Measurements from ENCODE around the gene L3MBTL4. TPM values are rescaled to one million over a fixed set of nuclear protein-coding genes. Genes with fewer than 3 reads are reported as not detected.

Gene L3MBTL4
- polyA plus RNA-seq, 3 donors from 2014 or later, result 3.9 to 6.7 (median 4.1) TPM

- Mint-ChIP-seq H3K36me3 (peaks cover 0 to 8% (median 6%) of the 10 kb centered on the region in 3 donors), H3K4me1 (peaks cover 6 to 7% of the 10 kb centered on the region in 2 donors), H3K4me3 (no peak overlapping the region), H3K27ac (peak overlapping the region in 1 of 6 donors; percentile 59), H3K27me3 (ENCODE audit: low read depth in 3 of 3) (peaks cover 0 to 1% (median 0%) of the 10 kb centered on the region in 3 donors), H3K9me3 (no peaks in the 10 kb centered on the region)
- no peak for DNase-seq
Measured at GRCh38 chr18:5975111-5976002, 439.4 kb downstream of the L3MBTL4 start.

- Mint-ChIP-seq H3K27ac (no peak overlapping the region), H3K4me1 (peaks cover 2 to 7% of the 10 kb centered on the region in 2 donors), H3K36me3 (peaks cover 0 to 8% (median 6%) of the 10 kb centered on the region in 3 donors), H3K4me3 (no peak overlapping the region), H3K27me3 (ENCODE audit: low read depth in 3 of 3) (peaks cover 0 to 1% (median 0%) of the 10 kb centered on the region in 3 donors), H3K9me3 (no peaks in the 10 kb centered on the region)
- no peak for DNase-seq
Measured at GRCh38 chr18:5974696-5975095, 440.0 kb downstream of the L3MBTL4 start.

- Mint-ChIP-seq H3K36me3 (peaks cover 0 to 8% (median 6%) of the 10 kb centered on the region in 3 donors), H3K4me1 (peaks cover 2 to 7% of the 10 kb centered on the region in 2 donors), H3K9me3 (no peaks in the 10 kb centered on the region), H3K4me3 (no peak overlapping the region), H3K27ac (no peak overlapping the region), H3K27me3 (ENCODE audit: low read depth in 3 of 3) (peaks cover 0 to 1% (median 0%) of the 10 kb centered on the region in 3 donors)
- no peak for DNase-seq
Measured at GRCh38 chr18:5973099-5973498, 441.6 kb downstream of the L3MBTL4 start.

- no peaks in the 10 kb centered on the region for H3K9me3 Mint-ChIP-seq
Measured at GRCh38 chr18:5972298-5972697, 442.4 kb downstream of the L3MBTL4 start.

GRCh38 chr18:5969989-5970403 is 444.7 kb downstream of the L3MBTL4 start:
- Mint-ChIP-seq H3K36me3 (peaks cover 0 to 8% (median 0%) of the 10 kb centered on the region in 3 donors), H3K9me3 (no peaks in the 10 kb centered on the region), H3K4me3 (no peak overlapping the region), H3K27me3 (ENCODE audit: low read depth in 3 of 3) (no peaks in the 10 kb centered on the region), H3K4me1 (no peaks in the 10 kb centered on the region), H3K27ac (no peak overlapping the region)
- DNase-seq, result no peak

More at GRCh38 chr18:5972298-5972697, 442.4 kb downstream of the L3MBTL4 start:
- Mint-ChIP-seq H3K36me3 (peaks cover 0 to 8% (median 6%) of the 10 kb centered on the region in 3 donors), H3K27ac (no peak overlapping the region), H3K27me3 (ENCODE audit: low read depth in 3 of 3) (peaks cover 0 to 1% (median 0%) of the 10 kb centered on the region in 3 donors), H3K4me1 (peaks cover 2 to 7% of the 10 kb centered on the region in 2 donors), H3K4me3 (no peak overlapping the region)
- DNase-seq, result no peak

- Mint-ChIP-seq H3K27ac (no peak overlapping the region), H3K36me3 (peaks cover 0 to 8% (median 0%) of the 10 kb centered on the region in 3 donors), H3K4me3 (no peak overlapping the region), H3K9me3 (no peaks in the 10 kb centered on the region), H3K27me3 (ENCODE audit: low read depth in 3 of 3) (no peaks in the 10 kb centered on the region), H3K4me1 (no peaks in the 10 kb centered on the region)
- no peak for DNase-seq
Measured at GRCh38 chr18:5969355-5969988, 445.2 kb downstream of the L3MBTL4 start.

- H3K27ac Mint-ChIP-seq, result peak overlapping the region in 1 of 6 donors; percentile 17
- H3K27me3 Mint-ChIP-seq (ENCODE audit: low read depth in 3 of 3), result no peaks in the 10 kb centered on the region
- H3K9me3 Mint-ChIP-seq, result no peaks in the 10 kb centered on the region
- H3K4me3 Mint-ChIP-seq, result no peak overlapping the region
- DNase-seq, result no peak
- H3K4me1 Mint-ChIP-seq, result no peaks in the 10 kb centered on the region
- peaks cover 0 to 4% (median 0%) of the 10 kb centered on the region in 3 donors for H3K36me3 Mint-ChIP-seq
Measured at GRCh38 chr18:5967666-5968065, 447.0 kb downstream of the L3MBTL4 start.

GRCh38 chr18:5967007-5967406 is 447.7 kb downstream of the L3MBTL4 start:
- DNase-seq, result no peak
- Mint-ChIP-seq H3K27me3 (ENCODE audit: low read depth in 3 of 3) (no peaks in the 10 kb centered on the region), H3K27ac (no peak overlapping the region), H3K4me3 (no peak overlapping the region), H3K9me3 (no peaks in the 10 kb centered on the region), H3K36me3 (peaks cover 0 to 4% (median 4%) of the 10 kb centered on the region in 3 donors), H3K4me1 (no peaks in the 10 kb centered on the region)

GRCh38 chr18:5966514-5966913 is 448.2 kb downstream of the L3MBTL4 start:
- Mint-ChIP-seq H3K4me1 (no peaks in the 10 kb centered on the region), H3K27ac (no peak overlapping the region), H3K27me3 (ENCODE audit: low read depth in 3 of 3) (no peaks in the 10 kb centered on the region), H3K36me3 (peaks cover 0 to 7% (median 4%) of the 10 kb centered on the region in 3 donors), H3K4me3 (no peak overlapping the region), H3K9me3 (no peaks in the 10 kb centered on the region)
- DNase-seq, result no peak

- Mint-ChIP-seq H3K36me3 (peaks cover 0 to 7% (median 0%) of the 10 kb centered on the region in 3 donors), H3K9me3 (no peaks in the 10 kb centered on the region), H3K27me3 (ENCODE audit: low read depth in 3 of 3) (peaks cover 0 to 2% (median 0%) of the 10 kb centered on the region in 3 donors), H3K4me3 (no peak overlapping the region), H3K27ac (no peak overlapping the region), H3K4me1 (no peaks in the 10 kb centered on the region)
- DNase-seq, result no peak
Measured at GRCh38 chr18:5964996-5965395, 449.7 kb downstream of the L3MBTL4 start.

GRCh38 chr18:5964596-5964995 is 450.1 kb downstream of the L3MBTL4 start:
- no peak overlapping the region for H3K4me3 Mint-ChIP-seq
- H3K4me1 Mint-ChIP-seq, result no peaks in the 10 kb centered on the region
- H3K27ac Mint-ChIP-seq, result peak overlapping the region in 1 of 6 donors; percentile 8
- DNase-seq, result no peak
- no peaks in the 10 kb centered on the region for H3K9me3 Mint-ChIP-seq
- H3K27me3 Mint-ChIP-seq (ENCODE audit: low read depth in 3 of 3), result peaks cover 0 to 2% (median 0%) of the 10 kb centered on the region in 3 donors
- H3K36me3 Mint-ChIP-seq, result peaks cover 0 to 7% (median 0%) of the 10 kb centered on the region in 3 donors

GRCh38 chr18:5964108-5964507 is 450.6 kb downstream of the L3MBTL4 start:
- Mint-ChIP-seq H3K27ac (no peak overlapping the region), H3K36me3 (peaks cover 0 to 7% (median 0%) of the 10 kb centered on the region in 3 donors)

GRCh38 chr18:5963267-5963666 is 451.4 kb downstream of the L3MBTL4 start:
- H3K27me3 Mint-ChIP-seq (ENCODE audit: low read depth in 3 of 3), result peaks cover 0 to 2% (median 0%) of the 10 kb centered on the region in 3 donors

More at GRCh38 chr18:5964108-5964507, 450.6 kb downstream of the L3MBTL4 start:
- no peaks in the 10 kb centered on the region for H3K9me3 Mint-ChIP-seq
- no peak overlapping the region for H3K4me3 Mint-ChIP-seq
- no peak for DNase-seq
- no peaks in the 10 kb centered on the region for H3K4me1 Mint-ChIP-seq
- H3K27me3 Mint-ChIP-seq (ENCODE audit: low read depth in 3 of 3), result peaks cover 0 to 2% (median 0%) of the 10 kb centered on the region in 3 donors

GRCh38 chr18:5962362-5962761 is 452.3 kb downstream of the L3MBTL4 start:
- Mint-ChIP-seq H3K9me3 (no peaks in the 10 kb centered on the region), H3K4me3 (no peak overlapping the region), H3K27ac (no peak overlapping the region), H3K4me1 (no peaks in the 10 kb centered on the region), H3K27me3 (ENCODE audit: low read depth in 3 of 3) (peaks cover 0 to 2% (median 0%) of the 10 kb centered on the region in 3 donors), H3K36me3 (peaks cover 0 to 7% (median 0%) of the 10 kb centered on the region in 3 donors)
- no peak for DNase-seq

More at GRCh38 chr18:5963267-5963666, 451.4 kb downstream of the L3MBTL4 start:
- peaks cover 0 to 7% (median 0%) of the 10 kb centered on the region in 3 donors for H3K36me3 Mint-ChIP-seq
- no peak overlapping the region for H3K4me3 Mint-ChIP-seq
- H3K4me1 Mint-ChIP-seq, result no peaks in the 10 kb centered on the region
- DNase-seq, result no peak
- no peaks in the 10 kb centered on the region for H3K9me3 Mint-ChIP-seq
- H3K27ac Mint-ChIP-seq, result no peak overlapping the region

Measured in immature natural killer cell (primary cell).